NCI-H2107 (cell line): Measurements from ENCODE around the gene LRRN3.

Source experiments
- DNase-seq: peaks from one replicate; lab custom pipeline; 2025; lab: John Stamatoyannopoulos, UW

The LRRN3 gene

GRCh38 chr7:111105269-111105668, 14.3 kb downstream of the LRRN3 start:
- DNase-seq, result no peak

GRCh38 chr7:111107579-111107978, 16.7 kb downstream of the LRRN3 start:
- DNase-seq, result no peak

GRCh38 chr7:111108000-111108399, 17.1 kb downstream of the LRRN3 start:
- DNase-seq, result no peak

- no peak for DNase-seq
These were observed 17.6 kb downstream of the LRRN3 start for GRCh38 chr7:111108496-111108895.

- no peak for DNase-seq
These were observed 21.5 kb downstream of the LRRN3 start for GRCh38 chr7:111112439-111112838.

GRCh38 chr7:111113263-111114017, 22.5 kb downstream of the LRRN3 start:
- DNase-seq, result no peak

GRCh38 chr7:111115966-111116365, 25.0 kb downstream of the LRRN3 start:
- DNase-seq, result no peak

- DNase-seq, result no peak
These were observed 36.1 kb downstream of the LRRN3 start for GRCh38 chr7:111126987-111127386.

- DNase-seq, result no peak
These were observed 38.5 kb downstream of the LRRN3 start for GRCh38 chr7:111129435-111129834.

GRCh38 chr7:111132833-111133232, 41.9 kb downstream of the LRRN3 start:
- DNase-seq, result no peak

- no peak for DNase-seq
These were observed 46.6 kb downstream of the LRRN3 start for GRCh38 chr7:111137296-111138192.

GRCh38 chr7:111138193-111138569, 47.3 kb downstream of the LRRN3 start:
- DNase-seq, result no peak

GRCh38 chr7:111138586-111138985, 47.7 kb downstream of the LRRN3 start:
- DNase-seq, result no peak

- DNase-seq, result no peak
These were observed 49.4 kb downstream of the LRRN3 start for GRCh38 chr7:111140091-111140865.

GRCh38 chr7:111145472-111145871, 54.5 kb downstream of the LRRN3 start:
- no peak for DNase-seq

- DNase-seq, result no peak
These were observed 55.2 kb downstream of the LRRN3 start for GRCh38 chr7:111146136-111146535.

- DNase-seq, result no peak
These were observed 57.0 kb downstream of the LRRN3 start for GRCh38 chr7:111147708-111148533.

GRCh38 chr7:111150709-111151108, 59.8 kb downstream of the LRRN3 start:
- DNase-seq, result no peak

GRCh38 chr7:111159426-111159825, 68.5 kb downstream of the LRRN3 start:
- DNase-seq, result no peak

GRCh38 chr7:111160297-111160696, 69.4 kb downstream of the LRRN3 start:
- no peak for DNase-seq

GRCh38 chr7:111162692-111163091, 71.8 kb downstream of the LRRN3 start:
- DNase-seq, result no peak

- DNase-seq, result no peak
These were observed 73.5 kb downstream of the LRRN3 start for GRCh38 chr7:111164442-111164841.
